GM19240 (cell line): Measurements from ENCODE around the gene ALLC.

Source experiments
- DNase-seq: peaks from one replicate; pipeline ENCODE4 v3.0.0; 2011; ENCODE audit warnings: low spot score; ENCODE audit not compliant: insufficient read length

Gene ALLC

DNA sequence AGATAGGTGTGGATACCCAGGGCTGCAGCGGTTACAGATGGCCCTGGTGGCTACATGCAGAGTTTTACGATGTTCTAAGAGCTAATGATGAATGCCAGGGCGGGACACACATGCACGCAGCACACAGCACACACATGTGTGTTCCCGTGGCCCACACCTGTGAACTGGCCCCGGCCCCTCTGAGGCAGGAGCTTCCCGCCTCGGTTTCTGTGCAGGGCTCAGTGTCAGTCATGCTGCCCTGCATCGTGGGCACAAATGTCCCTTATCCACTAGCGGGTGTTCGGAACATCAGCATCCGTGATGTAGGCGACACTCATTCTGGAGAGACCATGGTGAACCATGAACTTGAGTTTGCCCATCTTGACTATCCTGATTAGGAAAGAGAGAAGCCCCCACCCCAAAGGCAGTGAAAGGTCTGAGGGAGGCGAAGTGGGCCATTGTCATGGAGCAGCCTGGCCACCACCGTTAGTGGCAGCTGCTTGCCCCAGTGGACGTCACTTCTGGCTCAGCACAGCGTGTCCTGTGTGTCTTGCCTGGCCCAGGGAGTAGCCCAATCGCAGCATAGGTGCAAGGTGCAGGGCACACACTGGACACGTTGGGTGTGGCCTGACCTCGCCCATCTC is 89.1 kb downstream of the ALLC start:
- DNase-seq, result no peak

DNA sequence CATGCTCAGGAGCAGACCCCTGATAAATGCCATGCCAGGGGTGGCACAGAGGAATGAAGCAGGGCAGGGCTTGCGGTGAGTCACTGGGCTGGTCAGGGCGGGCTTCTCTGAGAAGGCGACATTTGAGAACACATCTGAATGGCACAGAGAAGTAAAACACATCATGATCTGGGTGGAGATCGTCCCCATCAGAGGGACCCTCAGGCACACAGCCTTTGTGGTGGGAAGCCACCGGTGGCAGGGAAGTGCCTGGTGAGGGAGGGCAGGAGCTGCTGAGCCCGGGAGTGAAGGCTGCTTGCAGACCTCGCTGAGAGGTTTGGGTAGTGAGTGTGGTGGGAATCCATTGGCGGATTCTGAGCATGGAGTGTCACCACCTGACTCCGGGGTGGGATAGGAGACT is 89.8 kb downstream of the ALLC start:
- DNase-seq, result no peak

DNA sequence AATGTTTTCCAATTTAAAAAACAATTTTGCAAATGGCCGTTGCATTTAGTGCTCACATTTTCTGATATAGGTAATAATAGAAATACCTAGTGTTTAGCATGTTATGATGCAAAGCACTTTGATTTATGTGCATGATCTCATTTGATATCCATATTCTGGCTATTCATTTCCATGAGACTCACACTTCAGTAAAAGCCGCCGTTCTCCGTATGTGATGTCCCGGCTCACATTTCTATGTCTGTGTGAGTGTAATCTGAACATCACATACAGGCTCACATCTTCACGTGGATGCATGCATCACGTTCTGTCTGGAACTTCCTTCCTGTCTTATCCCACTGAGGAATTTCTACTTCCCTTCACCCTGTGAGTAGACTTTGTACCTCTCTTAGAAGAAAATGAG is 91.2 kb downstream of the ALLC start:
- no peak for DNase-seq

DNA sequence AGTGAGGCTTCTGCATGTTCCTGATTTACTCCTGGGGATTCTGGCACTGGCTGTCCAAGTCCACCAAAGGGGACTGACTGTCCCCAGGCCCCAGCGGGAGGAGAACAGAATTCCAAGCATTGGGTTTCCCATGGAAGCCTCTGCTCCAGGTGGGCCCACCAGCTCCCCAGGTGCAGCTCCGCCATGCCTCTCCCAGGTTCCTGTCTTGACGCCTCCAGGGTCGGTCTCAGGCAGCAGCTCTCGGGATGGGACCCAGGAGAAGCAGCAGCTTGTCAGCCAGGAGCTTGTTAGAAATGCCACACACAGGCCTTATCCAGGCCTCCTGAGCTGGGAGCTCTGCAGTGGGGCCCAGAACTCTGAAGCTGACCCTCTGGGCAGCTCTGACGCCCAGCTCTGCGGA is 93.3 kb downstream of the ALLC start:
- no peak for DNase-seq

DNA sequence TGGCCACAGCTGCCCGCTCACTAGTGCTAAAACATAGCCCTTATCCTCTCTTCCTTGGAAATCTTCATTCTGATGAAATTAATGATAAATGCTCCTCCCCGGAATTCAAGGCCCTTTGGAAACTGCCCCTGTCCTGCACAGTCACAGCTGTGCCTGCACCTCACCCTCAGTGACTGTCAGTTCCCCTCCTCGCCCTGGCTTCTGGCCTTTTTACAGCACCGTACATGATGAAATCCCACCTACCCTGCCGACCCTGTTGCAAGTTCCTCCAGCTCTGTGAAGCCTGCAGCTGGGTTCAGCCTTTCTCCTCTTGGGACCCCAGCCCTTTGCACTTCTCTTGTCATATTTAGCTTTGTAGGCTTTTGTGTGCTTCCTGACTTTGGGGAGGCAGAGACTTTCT is 93.8 kb downstream of the ALLC start:
- DNase-seq, result no peak
